GM13977 (cell line): Measurements from ENCODE around the gene LDB3.

ENCODE experiments used
- DNase-seq: peaks from one replicate; pipeline ENCODE4 v3.0.0; 2012; ENCODE audit warnings: low spot score
- in situ Hi-C: fragments of 300-500 bp; cut with MboI; formaldehyde crosslinking; loops from one replicate; pipeline ENCODE4 v1.12.0; 2022; ENCODE audit warnings: low sequenced_read_pairs, low pct_unique_long_range_greater_than_20kb, mixed read lengths, inconsistent platforms; ENCODE audit not compliant: unreplicated experiment
- TF ChIP-seq, protein P1 (sequence below): IDR thresholded peaks from 2 replicates; pipeline ENCODE4 v1.5.1; 2012; ENCODE audit warnings: mild to moderate bottlenecking, control low read depth; ENCODE audit not compliant: insufficient read depth; ENCODE audit errors: extremely low read depth, missing control alignments

The LDB3 gene

DNA sequence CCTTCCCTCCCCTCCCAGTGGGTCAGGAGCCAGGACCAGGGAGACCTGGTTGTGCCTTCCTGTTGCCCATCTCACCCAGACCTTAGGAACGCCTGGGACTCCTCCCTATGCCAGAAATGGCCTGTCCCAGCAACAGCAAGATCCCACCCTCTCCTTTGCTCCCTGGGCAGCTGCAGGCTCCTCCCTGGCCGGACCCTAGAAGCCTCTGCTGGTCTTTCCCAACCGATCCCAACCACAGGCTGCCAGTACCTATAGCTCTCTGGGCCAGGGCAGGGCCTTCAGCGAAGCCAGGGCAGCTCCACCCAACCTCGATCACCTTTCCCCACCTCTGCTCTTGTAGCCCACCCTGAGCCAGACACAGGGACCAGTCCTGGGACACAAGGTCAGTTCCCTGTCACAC lies 21.9 kb downstream of the LDB3 start:
- in situ Hi-C loops = no loop called here
- TF ChIP-seq, protein P1, sequence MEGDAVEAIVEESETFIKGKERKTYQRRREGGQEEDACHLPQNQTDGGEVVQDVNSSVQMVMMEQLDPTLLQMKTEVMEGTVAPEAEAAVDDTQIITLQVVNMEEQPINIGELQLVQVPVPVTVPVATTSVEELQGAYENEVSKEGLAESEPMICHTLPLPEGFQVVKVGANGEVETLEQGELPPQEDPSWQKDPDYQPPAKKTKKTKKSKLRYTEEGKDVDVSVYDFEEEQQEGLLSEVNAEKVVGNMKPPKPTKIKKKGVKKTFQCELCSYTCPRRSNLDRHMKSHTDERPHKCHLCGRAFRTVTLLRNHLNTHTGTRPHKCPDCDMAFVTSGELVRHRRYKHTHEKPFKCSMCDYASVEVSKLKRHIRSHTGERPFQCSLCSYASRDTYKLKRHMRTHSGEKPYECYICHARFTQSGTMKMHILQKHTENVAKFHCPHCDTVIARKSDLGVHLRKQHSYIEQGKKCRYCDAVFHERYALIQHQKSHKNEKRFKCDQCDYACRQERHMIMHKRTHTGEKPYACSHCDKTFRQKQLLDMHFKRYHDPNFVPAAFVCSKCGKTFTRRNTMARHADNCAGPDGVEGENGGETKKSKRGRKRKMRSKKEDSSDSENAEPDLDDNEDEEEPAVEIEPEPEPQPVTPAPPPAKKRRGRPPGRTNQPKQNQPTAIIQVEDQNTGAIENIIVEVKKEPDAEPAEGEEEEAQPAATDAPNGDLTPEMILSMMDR = no peak
- no peak for DNase-seq

DNA sequence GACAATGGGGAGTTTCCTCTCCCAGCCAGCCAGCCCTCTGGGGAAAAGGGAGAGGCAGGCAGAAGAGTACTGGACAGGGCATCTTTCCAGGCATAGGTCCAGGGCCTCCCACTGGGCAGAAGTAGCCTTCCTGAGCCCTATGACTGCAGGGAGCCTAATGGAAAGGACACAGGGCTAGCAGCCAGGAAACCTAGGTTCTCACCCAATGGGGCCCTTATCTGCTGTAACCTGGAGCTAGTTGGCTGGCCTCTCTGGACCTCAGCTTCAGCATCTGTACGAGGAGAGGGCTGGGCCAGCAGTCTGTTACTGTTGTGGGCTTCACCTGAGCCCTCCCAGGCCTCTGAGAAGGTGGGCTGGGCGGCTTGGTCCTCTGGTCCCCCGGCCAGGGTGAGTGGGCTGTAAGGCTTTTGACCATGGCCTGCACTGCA lies 22.4 kb downstream of the LDB3 start:
- in situ Hi-C loops = no loop called here
- TF ChIP-seq, protein P1 = no peak
- no peak for DNase-seq

DNA sequence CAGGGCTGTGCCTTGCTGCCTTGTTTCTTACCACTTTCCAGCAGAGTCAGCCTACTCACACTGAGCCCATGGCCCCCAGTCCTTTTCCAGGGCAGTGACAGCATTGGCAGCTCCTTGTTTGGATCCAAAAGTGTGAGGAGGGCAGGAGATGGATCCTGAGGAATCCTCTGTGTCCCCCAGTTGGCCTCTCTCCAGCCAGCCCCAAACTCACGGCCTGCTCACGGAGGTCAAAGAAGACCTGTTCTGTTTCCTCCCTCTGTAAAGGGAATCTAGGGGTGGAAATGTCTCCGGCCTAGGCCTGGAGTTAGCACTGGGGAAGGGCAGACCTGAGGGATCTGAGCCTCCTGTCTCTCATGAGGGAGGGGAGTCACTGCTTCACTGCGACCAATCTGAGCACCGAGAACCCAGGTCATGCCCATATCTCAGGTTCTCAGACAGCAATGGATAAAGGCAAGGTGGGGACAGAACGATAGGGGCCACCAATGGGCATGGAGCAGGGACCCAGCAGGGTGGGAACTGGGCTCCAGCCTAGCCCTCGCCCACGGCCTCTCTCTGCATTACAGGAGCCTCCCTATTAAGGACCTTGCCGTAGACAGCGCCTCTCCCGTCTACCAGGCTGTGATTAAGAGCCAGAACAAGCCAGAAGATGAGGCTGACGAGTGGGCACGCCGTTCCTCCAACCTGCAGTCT lies 23.2 kb downstream of the LDB3 start:
- in situ Hi-C loops = no loop called here
- TF ChIP-seq, protein P1 = no peak
- no peak for DNase-seq

DNA sequence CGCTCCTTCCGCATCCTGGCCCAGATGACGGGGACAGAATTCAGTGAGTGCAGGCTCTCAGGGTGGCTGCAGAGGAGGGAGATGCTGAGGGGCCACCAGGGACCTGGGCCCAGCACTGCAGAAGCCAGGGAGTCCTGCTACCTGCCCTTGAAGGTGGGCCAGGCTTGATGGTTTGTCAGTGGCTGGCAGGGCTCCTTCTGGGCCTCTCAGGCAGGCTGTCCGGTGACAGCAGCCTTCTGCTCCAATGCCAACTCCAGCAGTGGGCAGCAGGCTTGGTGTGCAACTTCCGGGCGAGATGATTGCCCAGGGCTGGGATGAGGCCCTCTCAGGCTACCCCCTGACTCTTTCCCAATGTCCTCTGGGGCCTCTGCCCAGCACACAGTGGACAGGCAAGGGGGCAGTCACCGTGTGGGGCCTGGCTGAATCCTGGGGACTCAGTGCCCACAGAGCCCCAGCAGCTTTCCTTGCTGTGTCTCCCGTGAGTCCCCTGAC lies 23.8 kb downstream of the LDB3 start:
- in situ Hi-C loops = no loop called here
- no peak for DNase-seq
- TF ChIP-seq, protein P1 = no peak

DNA sequence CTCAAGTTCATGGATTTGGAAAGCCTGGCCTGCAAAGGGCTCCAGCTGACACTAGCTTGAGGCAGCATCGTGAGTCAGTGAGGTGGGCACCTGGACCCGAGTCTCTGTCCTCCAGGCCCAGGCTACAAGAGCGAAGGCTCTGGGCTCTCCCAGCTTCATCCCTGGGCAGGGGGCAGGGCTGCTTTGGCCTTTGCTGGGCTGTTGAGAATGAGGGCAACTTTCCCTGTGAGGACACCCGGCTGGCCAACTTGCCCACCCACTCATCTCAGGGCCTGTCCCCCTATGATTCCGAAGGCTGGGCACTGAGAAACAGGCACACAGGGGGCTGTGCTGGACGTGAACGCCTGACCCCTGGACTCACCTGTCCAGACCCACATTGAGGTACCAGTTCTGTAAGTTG lies 24.4 kb downstream of the LDB3 start:
- in situ Hi-C loops = no loop called here
- no peak for DNase-seq
- TF ChIP-seq, protein P1 = no peak

DNA sequence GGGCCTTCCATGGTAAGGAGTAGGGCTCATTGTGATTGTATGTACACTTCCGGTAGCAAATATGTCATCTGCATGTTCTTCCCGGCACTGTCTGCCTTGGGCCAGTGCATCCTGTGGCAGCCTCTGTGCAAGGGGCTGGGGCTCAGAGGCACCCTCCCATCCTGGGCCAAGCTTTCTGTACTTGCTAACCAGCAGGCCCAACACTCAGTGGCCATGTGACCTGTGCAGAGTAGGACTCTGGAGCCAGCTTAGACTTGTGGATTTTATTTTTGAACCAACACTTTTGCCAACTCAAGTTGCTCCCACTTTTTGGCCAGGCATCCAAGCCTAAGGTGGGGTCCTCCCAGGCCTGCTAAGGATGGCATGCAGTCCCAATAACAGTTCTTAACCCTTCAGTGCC lies 25.0 kb downstream of the LDB3 start:
- in situ Hi-C loops = no loop called here
- TF ChIP-seq, protein P1 = no peak
- no peak for DNase-seq
